ENCODE data around the gene GSG1L.
"Not testable (repeated sequence)": the region's sequence is repeated elsewhere in the genome, so short reads cannot be mapped to it uniquely, and the experiment has no call there.

GSG1L gene

GRCh38 chr16:27979668-27980067, 83.8 kb downstream of the GSG1L start:
- ATAC-seq = not testable (repeated sequence)

GRCh38 chr16:27978876-27979275, 84.6 kb downstream of the GSG1L start:
- no peak for ATAC-seq

GRCh38 chr16:27977966-27978365, 85.5 kb downstream of the GSG1L start:
- ATAC-seq = no peak

GRCh38 chr16:27976990-27977389, 86.5 kb downstream of the GSG1L start:
- no peak for ATAC-seq

GRCh38 chr16:27974896-27975540, 88.5 kb downstream of the GSG1L start:
- ATAC-seq = no peak

- ATAC-seq = no peak
Observed at GRCh38 chr16:27973678-27974077, 89.8 kb downstream of the GSG1L start.

- ATAC-seq = peak; percentile 65
Observed at GRCh38 chr16:27972500-27972899, 91.0 kb downstream of the GSG1L start.

- ATAC-seq = no peak
Observed at GRCh38 chr16:27969574-27969973, 93.9 kb downstream of the GSG1L start.

GRCh38 chr16:27967169-27967568, 96.3 kb downstream of the GSG1L start:
- ATAC-seq = no peak

- ATAC-seq = no peak
Observed at GRCh38 chr16:27966756-27967155, 96.8 kb downstream of the GSG1L start.

- ATAC-seq = no peak
Observed at GRCh38 chr16:27965801-27966200, 97.7 kb downstream of the GSG1L start.

GRCh38 chr16:27963471-27963965, 100.0 kb downstream of the GSG1L start:
- no peak for ATAC-seq

- ATAC-seq = no peak
Observed at GRCh38 chr16:27962197-27962596, 101.3 kb downstream of the GSG1L start.

GRCh38 chr16:27961296-27961620, 102.3 kb downstream of the GSG1L start:
- no peak for ATAC-seq

GRCh38 chr16:27960619-27961295, 102.8 kb downstream of the GSG1L start:
- no peak for ATAC-seq

GRCh38 chr16:27959914-27960313, 103.6 kb downstream of the GSG1L start:
- ATAC-seq = no peak

GRCh38 chr16:27954191-27954590, 109.3 kb downstream of the GSG1L start:
- ATAC-seq = no peak

- no peak for ATAC-seq
Observed at GRCh38 chr16:27952811-27953210, 110.7 kb downstream of the GSG1L start.

GRCh38 chr16:27951489-27952120, 111.9 kb downstream of the GSG1L start:
- ATAC-seq = no peak

- no peak for ATAC-seq
Observed at GRCh38 chr16:27950206-27950887, 113.2 kb downstream of the GSG1L start.

GRCh38 chr16:27947696-27948095, 115.8 kb downstream of the GSG1L start:
- no peak for ATAC-seq

- no peak for ATAC-seq
Observed at GRCh38 chr16:27945233-27945973, 118.1 kb downstream of the GSG1L start.

- no peak for ATAC-seq
Observed at GRCh38 chr16:27943766-27944165, 119.7 kb downstream of the GSG1L start.
